Liver (tissue), 3 donors: ENCODE data around the gene DNAJC5.

Experiments used
- CTCF ChIP-seq: fragments of 150-350 bp; IDR thresholded peaks from 2 replicates; pipeline ENCODE4 v1.5.1; 2017; ENCODE audit warnings: improper control_type of control experiment, low read depth, low read length; ENCODE audit not compliant: missing input control
- EGR1 ChIP-seq, 2 donors: IDR thresholded peaks; 2 replicates each; pipeline ENCODE4 v1.6.1; 2016 to 2018; ENCODE audit warnings: antibody characterized with exemption in 2 of 2, low read depth in 2 of 2
- GABPA ChIP-seq, 2 donors: IDR thresholded peaks in 1 of 2; conservative IDR thresholded peaks in 1 of 2; 2 replicates each; pipeline ENCODE4 v1.6.1; 2016; ENCODE audit warnings: antibody characterized with exemption in 2 of 2, mild to moderate bottlenecking in 1 of 2, moderate library complexity in 1 of 2
- MAX ChIP-seq: IDR thresholded peaks from 2 replicates; pipeline ENCODE4 v1.6.1; 2016; ENCODE audit warnings: antibody characterized with exemption
- RAD21 ChIP-seq, 2 donors: IDR thresholded peaks; 2 replicates each; pipeline ENCODE4 v1.6.1; 2016; ENCODE audit warnings: antibody characterized with exemption in 2 of 2, mild to moderate bottlenecking in 2 of 2
- RXRA ChIP-seq, 2 donors: IDR thresholded peaks; 2 replicates each; pipeline ENCODE4 v1.6.1; 2017 to 2018; ENCODE audit warnings: antibody characterized with exemption in 2 of 2, mild to moderate bottlenecking in 1 of 2
- SP1 ChIP-seq: IDR thresholded peaks from 2 replicates; pipeline ENCODE4 v1.6.1; 2018; ENCODE audit warnings: antibody characterized with exemption, mild to moderate bottlenecking
- donor health status: healthy.
- donor health status: healthy.

- TF ChIP-seq CTCF = no peak
- no peak for TF ChIP-seq EGR1 (IDR thresholded peaks at IDR 0.05; ENCODE audit: low read depth in 2 of 2)
- TF ChIP-seq GABPA (IDR thresholded peaks at IDR 0.05 in 1 of 2, conservative IDR thresholded peaks at IDR 0.05 in 1 of 2) = no peak
- no peak for TF ChIP-seq SP1
- no peak for TF ChIP-seq MAX
- TF ChIP-seq RXRA (IDR thresholded peaks at IDR 0.05) = no peak
- TF ChIP-seq RAD21 (IDR thresholded peaks at IDR 0.05) = no peak
These were observed 982 bp downstream of the DNAJC5 start for GRCh38 chr20:63895952-63896263.
